Smooth muscle cell of the brain vasculature (primary cell): Measurements from ENCODE around the gene MCL1.
A peak's percentile ranks its signal among the peaks of the same experiment; 100 is the strongest.
"Not testable (repeated sequence)": the region's sequence is repeated elsewhere in the genome, so short reads cannot be mapped to it uniquely, and the experiment has no call there.

ENCODE experiments used
- DNase-seq: peaks from one replicate; pipeline ENCODE4 v3.0.0-alpha.2; 2012; ENCODE audit warnings: low read depth, low spot score

MCL1 gene

GRCh38 chr1:150579110-150579944, at the start of gene MCL1:
MCL1 (minus strand) TSS chr1:150579610; CDS start chr1:150579530, 80 bp downstream.
- peak; percentile 91 for DNase-seq

GRCh38 chr1:150628766-150629114, 49.3 kb upstream of the MCL1 start:
- no peak for DNase-seq

- no peak for DNase-seq
These were observed 48.5 kb upstream of the MCL1 start for GRCh38 chr1:150627826-150628410.

GRCh38 chr1:150626150-150626549, 46.7 kb upstream of the MCL1 start:
- DNase-seq = no peak

GRCh38 chr1:150624546-150624945, 45.1 kb upstream of the MCL1 start:
- DNase-seq = not testable (repeated sequence)

GRCh38 chr1:150624134-150624533, 44.7 kb upstream of the MCL1 start:
- DNase-seq = not testable (repeated sequence)

GRCh38 chr1:150622303-150622975, 43.0 kb upstream of the MCL1 start:
- DNase-seq = no peak

GRCh38 chr1:150621497-150622302, 42.3 kb upstream of the MCL1 start:
- no peak for DNase-seq

GRCh38 chr1:150620919-150621318, 41.5 kb upstream of the MCL1 start:
- DNase-seq = no peak

- DNase-seq = peak; percentile 44
These were observed 40.4 kb upstream of the MCL1 start for GRCh38 chr1:150619576-150620509.

GRCh38 chr1:150615346-150616201, 36.2 kb upstream of the MCL1 start:
- DNase-seq = no peak

- DNase-seq = peak; percentile 37
These were observed 33.9 kb upstream of the MCL1 start for GRCh38 chr1:150613061-150613920.

- DNase-seq = no peak
These were observed 32.6 kb upstream of the MCL1 start for GRCh38 chr1:150612014-150612345.

GRCh38 chr1:150610576-150610975, 31.2 kb upstream of the MCL1 start:
- DNase-seq = no peak

GRCh38 chr1:150609732-150610131, 30.3 kb upstream of the MCL1 start:
- peak; percentile 31 for DNase-seq

GRCh38 chr1:150606463-150607142, 27.2 kb upstream of the MCL1 start:
- no peak for DNase-seq

GRCh38 chr1:150605451-150605731, 26.0 kb upstream of the MCL1 start:
- not testable (repeated sequence) for DNase-seq

- no peak for DNase-seq
These were observed 24.8 kb upstream of the MCL1 start for GRCh38 chr1:150604226-150604588.

GRCh38 chr1:150603711-150604110, 24.3 kb upstream of the MCL1 start:
- DNase-seq = no peak
